ENCODE data around the gene FFAR3.
"Not testable (repeated sequence)": the region's sequence is repeated elsewhere in the genome, so short reads cannot be mapped to it uniquely, and the experiment has no call there.

Gene FFAR3

DNA sequence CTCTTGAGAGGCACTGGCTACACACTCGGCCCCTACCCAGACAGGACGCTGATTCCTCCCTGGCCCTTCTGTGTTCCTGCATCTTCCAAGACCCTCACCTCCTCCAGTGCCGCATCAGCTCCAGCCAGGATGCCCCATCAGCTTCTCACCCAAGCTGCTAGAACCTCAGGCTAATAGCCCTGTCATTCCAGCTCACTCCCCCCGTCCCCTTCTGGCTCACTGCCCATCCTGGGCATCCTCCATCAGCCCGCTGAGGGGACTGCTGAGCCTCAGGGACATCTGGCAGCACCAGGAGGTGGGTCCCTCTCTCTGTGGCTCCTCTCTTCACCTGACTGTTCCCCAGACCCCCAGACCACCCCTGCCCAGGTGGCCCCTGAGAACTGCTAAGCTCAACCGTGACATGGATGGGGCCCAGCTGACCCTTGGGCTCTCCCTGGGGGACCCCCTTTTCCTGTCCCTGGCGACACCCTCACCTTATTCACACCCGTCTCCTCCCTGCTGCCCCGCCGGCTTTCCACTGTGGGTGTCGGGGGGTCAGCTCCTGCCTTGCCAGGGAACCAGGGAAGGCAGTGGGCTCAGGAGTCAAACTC lies 4.8 kb downstream of the FFAR3 start:
- peaks cover 13% of the 10 kb centered on the region for H3K27me3 Mint-ChIP-seq (ENCODE audit: low read depth)

DNA sequence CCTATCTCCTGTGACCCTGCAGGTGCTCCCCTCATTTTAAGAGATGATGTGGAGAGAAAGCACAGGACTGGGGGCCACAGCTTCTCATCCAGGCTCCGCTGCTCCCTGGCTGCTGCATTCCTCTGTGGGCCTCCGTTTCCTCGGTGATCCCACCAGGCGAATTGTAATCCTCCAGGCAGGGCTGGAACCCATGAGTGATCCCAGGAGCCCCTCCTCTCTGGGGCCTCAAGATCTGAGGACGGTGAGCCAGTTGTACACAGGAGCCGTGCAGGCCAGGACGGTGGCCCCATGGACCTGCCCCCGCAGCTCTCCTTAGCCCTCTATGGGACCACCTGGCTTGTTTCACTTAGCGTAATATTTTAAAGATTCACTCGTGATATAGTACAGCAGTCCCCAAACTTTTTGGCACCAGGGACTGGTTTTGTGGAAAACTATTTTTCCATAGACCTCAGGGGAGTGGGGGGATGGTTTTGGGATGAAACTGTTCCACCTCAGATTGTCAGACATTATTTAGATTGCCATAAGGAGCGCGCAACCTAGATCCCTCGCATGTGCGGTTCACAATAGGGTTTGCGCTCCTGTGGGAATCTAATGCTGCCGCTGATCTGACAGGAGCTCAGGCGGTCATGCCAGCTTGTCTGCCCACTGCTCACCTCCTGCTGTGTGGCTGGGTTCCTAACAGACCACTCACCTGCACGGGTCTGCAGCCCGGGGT lies 5.6 kb downstream of the FFAR3 start:
- Mint-ChIP-seq H3K9me3 (no peaks in the 10 kb centered on the region), H3K4me1 (ENCODE audit: low read depth) (no peaks in the 10 kb centered on the region), H3K4me3 (no peak overlapping the region), H3K36me3 (ENCODE audit: low read depth) (no peaks in the 10 kb centered on the region), H3K27ac (no peak overlapping the region), H3K27me3 (ENCODE audit: low read depth) (peaks cover 21% of the 10 kb centered on the region)
- DNase-seq (ENCODE audit: low spot score) = no peak

More for the DNA sequence above, 4.8 kb downstream of the FFAR3 start:
- Mint-ChIP-seq H3K4me3 (no peak overlapping the region), H3K9me3 (no peaks in the 10 kb centered on the region), H3K36me3 (ENCODE audit: low read depth) (no peaks in the 10 kb centered on the region), H3K27ac (no peak overlapping the region), H3K4me1 (ENCODE audit: low read depth) (peaks cover 3% of the 10 kb centered on the region)
- no peak for DNase-seq (ENCODE audit: low spot score)

DNA sequence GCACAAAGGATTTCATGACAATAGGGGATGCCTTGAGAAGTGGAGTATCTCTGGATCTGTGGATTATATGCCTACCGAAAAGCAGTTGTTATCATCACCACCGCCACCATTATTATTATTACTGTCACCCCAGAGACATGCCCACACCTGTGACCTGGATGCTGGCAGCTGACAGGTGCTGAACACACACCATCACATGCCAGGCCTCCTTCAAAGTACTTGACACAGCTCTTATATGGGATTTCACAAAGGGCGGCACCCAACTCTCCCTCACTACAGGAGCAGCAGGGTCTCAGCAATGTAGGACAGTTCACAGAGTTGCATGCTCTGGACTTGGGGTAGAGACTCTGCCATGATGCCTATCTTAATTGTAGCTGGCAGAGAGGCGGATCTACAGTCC lies 7.0 kb downstream of the FFAR3 start:
- Mint-ChIP-seq H3K36me3 (ENCODE audit: low read depth) (no peaks in the 10 kb centered on the region), H3K4me3 (no peak overlapping the region), H3K4me1 (ENCODE audit: low read depth) (no peaks in the 10 kb centered on the region), H3K27ac (no peak overlapping the region), H3K27me3 (ENCODE audit: low read depth) (peaks cover 24% of the 10 kb centered on the region), H3K9me3 (no peaks in the 10 kb centered on the region)
- DNase-seq (ENCODE audit: low spot score) = no peak

DNA sequence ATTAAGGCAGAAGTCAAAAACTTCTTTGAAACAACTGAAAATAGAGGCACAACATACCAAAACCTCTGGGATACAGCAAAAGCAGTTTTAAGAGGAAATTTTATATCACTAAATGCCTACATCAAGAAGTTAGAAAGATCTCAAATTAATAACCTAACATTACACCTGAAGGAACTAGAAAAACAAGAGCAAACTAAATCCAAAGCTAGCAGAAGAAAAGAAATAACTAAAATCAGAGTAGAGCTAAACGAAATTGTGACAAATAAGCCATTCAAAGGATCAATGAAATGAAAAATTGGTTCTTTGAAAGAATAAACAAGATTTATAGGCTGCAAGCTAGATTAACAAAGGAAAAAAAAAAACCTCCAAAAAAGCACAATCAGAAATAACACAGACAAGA lies 10.1 kb downstream of the FFAR3 start:
- no peaks in the 10 kb centered on the region for H3K4me1 Mint-ChIP-seq (ENCODE audit: low read depth)
- no peak for DNase-seq (ENCODE audit: low spot score)
- no peak overlapping the region for H3K27ac Mint-ChIP-seq
- H3K9me3 Mint-ChIP-seq = no peaks in the 10 kb centered on the region
- H3K4me3 Mint-ChIP-seq = no peak overlapping the region
- no peaks in the 10 kb centered on the region for H3K36me3 Mint-ChIP-seq (ENCODE audit: low read depth)
- H3K27me3 Mint-ChIP-seq (ENCODE audit: low read depth) = peaks cover 24% of the 10 kb centered on the region

DNA sequence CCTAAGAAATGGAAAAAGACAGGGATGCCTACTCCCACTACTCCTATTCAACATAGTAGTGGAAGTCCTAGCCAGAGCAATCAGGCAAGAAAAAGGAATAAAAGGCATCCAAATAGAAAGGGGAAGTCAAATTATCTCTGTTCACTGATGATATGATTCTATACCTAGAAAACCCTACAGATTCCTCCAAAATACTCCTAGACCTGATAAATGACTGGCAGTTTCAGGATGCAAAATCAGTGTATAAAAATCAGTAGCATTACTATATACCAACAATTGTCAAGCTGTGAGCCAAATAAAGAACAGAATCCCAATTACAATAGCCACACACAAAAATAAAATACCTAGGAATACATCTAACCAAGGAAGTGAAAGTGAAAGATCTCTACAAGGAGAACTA lies 11.3 kb downstream of the FFAR3 start:
- H3K4me1 Mint-ChIP-seq (ENCODE audit: low read depth) = no peaks in the 10 kb centered on the region
- no peak overlapping the region for H3K27ac Mint-ChIP-seq
- H3K27me3 Mint-ChIP-seq (ENCODE audit: low read depth) = peaks cover 24% of the 10 kb centered on the region
- H3K9me3 Mint-ChIP-seq = no peaks in the 10 kb centered on the region
- no peaks in the 10 kb centered on the region for H3K36me3 Mint-ChIP-seq (ENCODE audit: low read depth)
- no peak overlapping the region for H3K4me3 Mint-ChIP-seq
- DNase-seq (ENCODE audit: low spot score) = no peak

DNA sequence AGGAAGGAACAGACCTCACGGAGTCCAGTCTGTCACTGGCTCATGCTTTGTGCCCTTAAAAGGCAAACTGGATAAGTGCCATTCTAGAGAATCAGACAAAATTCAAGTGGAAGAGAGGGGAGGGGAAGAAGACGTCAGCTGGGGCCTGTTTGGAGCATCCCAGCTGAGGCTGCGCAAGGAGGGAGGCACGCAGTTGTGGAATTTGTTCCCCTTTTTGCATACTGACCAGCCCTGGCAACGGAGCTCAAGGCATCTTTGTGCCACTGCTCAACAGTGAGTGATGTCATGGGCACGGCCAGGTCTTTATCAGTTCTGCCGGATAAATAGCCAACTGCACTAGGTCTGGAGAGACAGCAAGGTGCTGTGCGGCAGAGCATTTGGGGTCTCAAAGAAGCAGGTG lies 12.5 kb downstream of the FFAR3 start, which contains the start of gene GPR42:
Gene GPR42 (plus strand): TSS at position 347 of the 400 bp plus-strand sequence. CDS start 292 bp downstream, outside the sequence.
- H3K4me3 Mint-ChIP-seq = no peak within 1 kb of the TSS

DNA sequence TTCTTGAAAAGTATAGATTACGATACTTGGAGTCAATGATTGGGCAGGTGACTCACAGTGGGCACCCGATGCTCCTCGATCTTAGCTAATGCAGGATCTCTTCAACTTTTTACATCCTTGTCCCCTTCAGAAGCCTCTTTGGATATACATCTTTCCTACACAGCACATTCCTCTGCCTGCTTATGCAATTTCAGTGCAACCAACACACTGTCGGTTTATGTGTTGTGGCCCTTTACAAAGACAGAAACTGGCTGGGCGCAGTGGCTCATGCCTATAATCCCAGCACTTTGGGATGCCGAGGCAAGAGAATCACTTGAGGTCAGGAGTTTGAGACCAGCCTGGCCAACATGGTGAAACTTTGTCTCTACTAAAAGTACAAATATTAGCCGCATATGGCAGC lies 15.2 kb downstream of the FFAR3 start:
- no peak for DNase-seq (ENCODE audit: low spot score)
- no peak overlapping the region for H3K4me3 Mint-ChIP-seq
- H3K9me3 Mint-ChIP-seq = no peaks in the 10 kb centered on the region
- peaks cover 8% of the 10 kb centered on the region for H3K4me1 Mint-ChIP-seq (ENCODE audit: low read depth)
- no peak overlapping the region for H3K27ac Mint-ChIP-seq
- peaks cover 10% of the 10 kb centered on the region for H3K27me3 Mint-ChIP-seq (ENCODE audit: low read depth)
- no peaks in the 10 kb centered on the region for H3K36me3 Mint-ChIP-seq (ENCODE audit: low read depth)

More for the DNA sequence above, 12.5 kb downstream of the FFAR3 start, which contains the start of gene GPR42:
- no peak within 1 kb of the TSS for H3K27ac Mint-ChIP-seq
- H3K9me3 Mint-ChIP-seq = no peaks in the 10 kb centered on the region
- H3K27me3 Mint-ChIP-seq (ENCODE audit: low read depth) = peaks cover 20% of the 10 kb centered on the region
- no peak for DNase-seq (ENCODE audit: low spot score)
- no peaks in the 10 kb centered on the region for H3K36me3 Mint-ChIP-seq (ENCODE audit: low read depth)
- H3K4me1 Mint-ChIP-seq (ENCODE audit: low read depth) = peaks cover 3% of the 10 kb centered on the region

DNA sequence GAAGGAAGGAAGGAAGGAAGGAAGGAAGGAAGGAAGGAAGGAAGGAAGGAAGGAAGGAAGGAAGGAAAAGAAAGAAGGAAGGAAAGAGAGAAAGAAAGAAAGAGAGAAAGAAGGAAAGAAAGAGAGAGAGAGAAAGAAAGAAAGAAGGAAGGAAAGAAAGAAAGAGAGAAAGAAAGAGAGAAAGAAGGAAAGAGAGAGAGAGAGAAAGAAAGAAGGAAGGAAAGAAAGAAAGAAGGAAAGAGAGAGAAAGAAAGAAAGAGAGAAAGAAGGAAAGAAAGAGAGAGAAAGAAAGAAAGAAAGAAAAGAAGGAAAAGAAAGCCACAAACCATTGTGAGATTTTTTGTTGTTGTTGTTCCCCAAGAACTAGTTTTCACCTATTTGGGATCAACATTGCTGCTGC lies 15.8 kb downstream of the FFAR3 start:
- not testable (repeated sequence) for H3K27ac Mint-ChIP-seq; H3K4me3 Mint-ChIP-seq; H3K36me3 Mint-ChIP-seq (ENCODE audit: low read depth); H3K27me3 Mint-ChIP-seq (ENCODE audit: low read depth); DNase-seq (ENCODE audit: low spot score); H3K9me3 Mint-ChIP-seq; H3K4me1 Mint-ChIP-seq (ENCODE audit: low read depth)

DNA sequence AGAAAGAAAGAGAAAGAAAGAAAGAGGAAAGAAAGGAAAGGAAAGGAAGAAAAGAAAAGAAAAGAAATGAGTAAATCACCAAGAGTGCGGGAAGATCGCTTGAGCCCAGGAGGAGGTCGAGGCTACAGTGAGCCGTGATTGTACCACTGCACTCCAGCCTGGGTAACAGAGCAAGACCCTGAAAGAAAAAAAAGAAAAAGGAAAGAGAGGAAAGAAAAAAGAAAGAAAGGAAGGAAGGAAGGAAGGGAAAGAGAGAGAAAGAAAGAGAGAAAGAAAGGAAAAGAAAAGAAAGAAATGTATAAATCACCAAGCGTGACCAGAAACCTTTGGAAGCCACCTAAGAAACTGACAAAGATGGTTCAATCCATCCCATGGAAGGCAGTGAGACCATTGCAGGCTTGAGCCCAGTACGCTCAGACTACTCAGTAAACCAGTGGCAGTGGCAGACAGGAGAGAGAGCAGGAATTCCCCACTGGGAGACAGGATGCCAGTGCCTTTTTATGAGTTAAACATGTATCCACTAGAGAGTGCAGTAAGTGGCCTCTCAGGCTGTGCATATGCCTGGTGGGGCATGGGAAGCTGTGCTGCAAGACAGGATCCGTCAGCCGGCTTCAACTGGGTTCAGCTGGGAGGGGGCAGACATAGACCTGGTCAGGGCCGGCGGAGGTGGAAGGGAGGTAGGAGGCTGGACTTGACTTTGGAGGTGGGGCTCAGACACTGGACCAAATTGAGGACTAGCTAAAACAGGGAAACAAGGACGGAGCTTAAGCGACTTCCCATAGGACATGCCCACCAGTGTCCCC lies 17.4 kb downstream of the FFAR3 start:
- no peak overlapping the region for H3K4me3 Mint-ChIP-seq
- no peak overlapping the region for H3K27ac Mint-ChIP-seq
- H3K4me1 Mint-ChIP-seq (ENCODE audit: low read depth) = peaks cover 8% of the 10 kb centered on the region
- DNase-seq (ENCODE audit: low spot score) = no peak
- H3K9me3 Mint-ChIP-seq = no peaks in the 10 kb centered on the region
- H3K27me3 Mint-ChIP-seq (ENCODE audit: low read depth) = peaks cover 9% of the 10 kb centered on the region
- no peaks in the 10 kb centered on the region for H3K36me3 Mint-ChIP-seq (ENCODE audit: low read depth)

DNA sequence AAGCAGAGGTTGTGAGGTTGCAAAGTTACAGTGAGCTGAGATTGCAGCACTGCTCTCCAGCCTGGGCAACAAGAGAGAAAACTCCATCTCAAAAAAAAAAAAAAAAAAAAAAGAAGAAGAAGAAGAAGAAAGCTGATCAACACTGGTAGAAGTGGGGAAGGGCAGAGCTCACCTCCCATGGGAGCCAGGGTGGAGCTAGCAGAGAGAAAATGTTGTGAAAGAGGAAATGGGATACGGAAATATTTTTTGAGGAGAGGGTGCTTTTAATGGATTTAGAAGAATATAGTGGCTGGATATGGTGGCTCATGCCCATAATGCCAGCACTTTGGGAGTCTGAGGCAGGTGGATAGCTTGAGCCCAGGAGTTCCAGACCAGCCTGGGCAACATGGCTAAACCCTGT lies 19.4 kb downstream of the FFAR3 start:
- Mint-ChIP-seq H3K27ac (no peak overlapping the region), H3K4me3 (no peak overlapping the region), H3K36me3 (ENCODE audit: low read depth) (no peaks in the 10 kb centered on the region), H3K9me3 (no peaks in the 10 kb centered on the region), H3K4me1 (ENCODE audit: low read depth) (peaks cover 10% of the 10 kb centered on the region), H3K27me3 (ENCODE audit: low read depth) (peaks cover 13% of the 10 kb centered on the region)
- DNase-seq (ENCODE audit: low spot score) = no peak

DNA sequence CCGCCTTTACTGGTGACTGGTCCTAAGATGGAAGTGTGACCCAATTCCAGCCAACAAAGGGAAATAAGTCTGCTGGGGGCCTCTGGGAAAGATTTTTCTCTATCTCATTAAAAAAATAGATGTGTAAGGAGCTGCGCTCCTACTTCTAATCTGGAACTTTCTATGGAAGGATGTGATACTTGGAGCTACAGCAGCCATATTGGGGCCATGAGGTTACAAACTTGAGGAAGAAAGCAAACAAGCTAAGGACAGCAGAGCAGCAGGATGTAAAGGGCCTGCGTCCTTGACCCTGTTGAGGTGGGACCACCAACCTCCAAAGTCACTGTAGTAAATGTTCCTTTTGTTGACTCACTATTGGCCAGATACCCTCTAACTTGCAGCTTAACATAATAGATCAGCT lies 20.1 kb downstream of the FFAR3 start:
- Mint-ChIP-seq H3K27me3 (ENCODE audit: low read depth) (peaks cover 13% of the 10 kb centered on the region), H3K4me1 (ENCODE audit: low read depth) (peaks cover 10% of the 10 kb centered on the region), H3K4me3 (no peak overlapping the region), H3K27ac (no peak overlapping the region), H3K36me3 (ENCODE audit: low read depth) (no peaks in the 10 kb centered on the region), H3K9me3 (no peaks in the 10 kb centered on the region)
- no peak for DNase-seq (ENCODE audit: low spot score)

DNA sequence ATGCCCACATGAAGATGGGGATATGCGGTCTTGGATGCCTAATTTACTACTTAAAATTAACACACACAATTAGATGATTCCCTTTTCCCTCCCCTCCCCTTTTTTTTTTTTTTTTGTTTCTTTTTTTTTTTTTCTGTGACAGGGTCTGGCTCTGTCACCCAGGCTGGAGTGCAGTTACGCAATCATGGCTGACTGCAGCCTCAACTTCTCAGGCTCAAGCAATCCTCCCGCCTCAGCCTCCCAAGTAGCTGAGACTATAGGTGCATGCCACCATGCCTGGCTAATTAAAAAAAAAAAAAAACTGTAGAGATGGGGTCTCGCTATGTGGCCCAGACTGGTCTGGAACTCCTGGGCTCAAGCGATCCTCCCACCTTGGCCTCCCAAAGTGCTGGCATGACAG lies 21.3 kb downstream of the FFAR3 start:
- H3K4me3 Mint-ChIP-seq; DNase-seq (ENCODE audit: low spot score); H3K9me3 Mint-ChIP-seq; H3K27ac Mint-ChIP-seq; H3K36me3 Mint-ChIP-seq (ENCODE audit: low read depth): not testable (repeated sequence)
- Mint-ChIP-seq H3K4me1 (ENCODE audit: low read depth) (peaks cover 10% of the 10 kb centered on the region), H3K27me3 (ENCODE audit: low read depth) (peaks cover 13% of the 10 kb centered on the region)

DNA sequence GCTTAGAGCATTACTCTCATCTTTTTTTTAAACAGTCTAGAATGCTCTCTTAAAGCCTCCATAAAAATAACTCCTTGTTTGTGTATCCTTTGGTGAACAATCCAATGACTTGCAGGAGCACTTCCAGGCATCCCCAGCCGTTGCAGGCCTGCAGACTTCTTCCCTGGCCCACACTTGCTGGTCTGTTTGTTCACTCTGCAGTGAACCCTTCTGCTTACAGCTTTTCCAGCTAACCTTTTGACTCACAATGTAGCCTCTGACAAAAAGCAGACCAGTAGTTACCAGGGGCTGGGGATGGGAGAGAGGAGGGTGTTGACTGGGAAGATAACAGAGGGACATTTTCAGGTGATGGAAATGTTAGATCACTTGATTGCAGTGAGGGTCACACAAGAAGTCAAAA lies 21.7 kb downstream of the FFAR3 start:
- H3K36me3 Mint-ChIP-seq (ENCODE audit: low read depth) = peaks cover 2% of the 10 kb centered on the region
- no peak for DNase-seq (ENCODE audit: low spot score)
- peaks cover 13% of the 10 kb centered on the region for H3K27me3 Mint-ChIP-seq (ENCODE audit: low read depth)
- H3K4me3 Mint-ChIP-seq = no peak overlapping the region
- no peak overlapping the region for H3K27ac Mint-ChIP-seq
- H3K9me3 Mint-ChIP-seq = peaks cover 4% of the 10 kb centered on the region
- H3K4me1 Mint-ChIP-seq (ENCODE audit: low read depth) = peaks cover 8% of the 10 kb centered on the region

DNA sequence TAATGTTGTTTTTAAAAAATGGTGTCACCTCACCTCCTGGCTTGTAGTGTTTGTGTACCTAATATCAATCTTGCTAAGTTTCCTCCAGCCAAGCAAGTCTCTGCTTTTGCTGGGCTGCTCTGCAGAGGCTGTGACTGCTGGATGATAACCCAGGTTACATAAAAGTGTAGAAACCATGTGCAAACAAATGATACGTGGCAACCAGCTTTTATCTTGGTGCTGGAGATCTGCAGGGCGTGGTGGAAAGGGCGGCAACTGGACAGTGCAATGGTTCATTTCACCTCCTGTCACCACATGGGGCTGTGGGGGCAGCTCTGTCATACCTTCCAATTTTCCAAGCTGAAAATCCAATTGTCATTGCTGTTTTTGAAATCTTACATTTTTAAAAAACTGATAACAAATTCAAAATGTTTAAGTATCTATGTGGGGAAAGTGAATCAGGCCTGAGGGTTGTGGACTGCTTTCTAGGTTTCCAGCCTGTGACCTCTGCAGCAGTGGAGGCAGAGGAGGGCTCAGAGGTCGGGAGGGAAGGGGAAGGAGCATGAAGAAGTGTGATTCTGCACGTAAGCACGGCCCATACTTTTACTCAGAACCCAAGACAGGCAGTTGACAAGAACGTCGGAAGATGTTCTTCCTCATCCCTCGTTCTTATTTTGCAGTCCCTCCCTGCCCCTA lies 22.3 kb downstream of the FFAR3 start:
- H3K4me1 Mint-ChIP-seq (ENCODE audit: low read depth) = peaks cover 8% of the 10 kb centered on the region
- no peak overlapping the region for H3K27ac Mint-ChIP-seq
- peaks cover 4% of the 10 kb centered on the region for H3K9me3 Mint-ChIP-seq
- H3K27me3 Mint-ChIP-seq (ENCODE audit: low read depth) = peaks cover 13% of the 10 kb centered on the region
- no peak overlapping the region for H3K4me3 Mint-ChIP-seq
- DNase-seq (ENCODE audit: low spot score) = no peak
- H3K36me3 Mint-ChIP-seq (ENCODE audit: low read depth) = peaks cover 2% of the 10 kb centered on the region
